Activated CD8-positive, alpha-beta memory T cell treated with anti-CD3 and anti-CD28 coated beads, Interleukin-2, amount 10 ng/mL, durations not matched to agents 7 days and 5 days (primary cell): Measurements from ENCODE around the gene FAM174C. TPM values are rescaled to one million over a fixed set of nuclear protein-coding genes. Genes with fewer than 3 reads are reported as not detected.
"Not testable (repeated sequence)": the region's sequence is repeated elsewhere in the genome, so short reads cannot be mapped to it uniquely, and the experiment has no call there.

ENCODE experiments used
- ATAC-seq: fragments of 150-1000 bp; cut with Tn5 transposase; one replicate; pipeline ENCODE4 v1.10.0; 2021; ENCODE audit warnings: moderate library complexity
- CTCF ChIA-PET: fragments of 350-600 bp; sonication (Branson Sonifier 250); formaldehyde crosslinking; loops from one replicate; lab custom pipeline; 2021; ENCODE audit warnings: antibody characterized with exemption; lab: Charles Lee
- DNase-seq: peaks from one replicate; pipeline ENCODE4 v3.0.0-alpha.2; 2020
- H3K27ac Mint-ChIP-seq: one replicate; pipeline ENCODE4 v1.8.0; 2021; ENCODE audit warnings: mild to moderate bottlenecking, mixed read lengths
- H3K27me3 Mint-ChIP-seq: one replicate; pipeline ENCODE4 v1.8.0; 2021; ENCODE audit warnings: mixed read lengths
- H3K36me3 Mint-ChIP-seq: one replicate; pipeline ENCODE4 v1.8.0; 2021; ENCODE audit warnings: mild to moderate bottlenecking, mixed read lengths
- H3K4me1 Mint-ChIP-seq: one replicate; pipeline ENCODE4 v1.8.0; 2021; ENCODE audit warnings: mixed read lengths
- H3K4me3 Mint-ChIP-seq: one replicate; pipeline ENCODE4 v1.8.0; 2021; ENCODE audit warnings: mild to moderate bottlenecking, moderate library complexity, mixed read lengths
- H3K9me3 Mint-ChIP-seq: one replicate; pipeline ENCODE4 v1.8.0; 2022; ENCODE audit warnings: low read depth, mixed read lengths
- total RNA-seq, 2 experiments: library from RNA; stranded (reverse); gene quantifications; one replicate each; pipeline ENCODE4 v1.2.3, GENCODE V29; 2021

The FAM174C gene
- total RNA-seq, 2 experiments from 2014 or later: 54.7 to 60.3 TPM

GRCh38 chr19:1240925-1241324, 34.4 kb upstream of the FAM174C start:
- CTCF ChIA-PET: interaction anchor here (0.6 to 10.1 kb wide), 23 partner anchors 8 to 378 kb away, joined by 3 to 723 read pairs (median 3); partner anchors contain the start of genes CIRBP, CNN2, FAM174C and WDR18
- Mint-ChIP-seq H3K4me3 (peak overlapping the region; percentile 73), H3K36me3 (no peaks in the 10 kb centered on the region), H3K9me3 (no peaks in the 10 kb centered on the region), H3K4me1 (peaks cover 35% of the 10 kb centered on the region), H3K27ac (peak overlapping the region; percentile 84), H3K27me3 (peaks cover 14% of the 10 kb centered on the region)
- no peak for ATAC-seq
- no peak for DNase-seq

GRCh38 chr19:1241417-1242095, 33.8 kb upstream of the FAM174C start, which contains the start of gene ATP5F1D:
TSS of gene ATP5F1D (plus strand) at chr19:1241751. CDS start at chr19:1241851, 100 bp downstream.
- Mint-ChIP-seq H3K27me3 (peaks cover 13% of the 10 kb centered on the region), H3K36me3 (no peaks in the 10 kb centered on the region), H3K27ac (peak within 1 kb of the TSS; percentile 84), H3K9me3 (no peaks in the 10 kb centered on the region), H3K4me3 (peak within 1 kb of the TSS; percentile 73), H3K4me1 (peaks cover 35% of the 10 kb centered on the region)
- CTCF ChIA-PET: interaction anchor here (0.6 to 10.1 kb wide), 14 partner anchors 18 to 379 kb away, joined by 3 to 723 read pairs (median 4); partner anchors contain the start of genes CIRBP, CNN2, FAM174C and WDR18
- ATAC-seq (peak; percentile 76), DNase-seq (peak; percentile 96)

GRCh38 chr19:1243768-1244692, 31.3 kb upstream of the FAM174C start:
- peak overlapping the region; percentile 87 for H3K27ac Mint-ChIP-seq
- CTCF ChIA-PET: interaction anchor here (0.7 to 10.1 kb wide), 48 partner anchors 12 to 611 kb away, joined by 3 to 723 read pairs (median 4); partner anchors contain the start of genes ABCA7, CIRBP, CNN2 and FAM174C

GRCh38 chr19:1244693-1245451, 30.5 kb upstream of the FAM174C start:
- DNase-seq (no peak), ATAC-seq (no peak)
- H3K27ac Mint-ChIP-seq: peak overlapping the region; percentile 87
- CTCF ChIA-PET: interaction anchor here (0.7 to 10.1 kb wide), 45 partner anchors 12 to 611 kb away, joined by 3 to 723 read pairs (median 5); partner anchors contain the start of genes ABCA7, CIRBP, CNN2 and FAM174C
- peaks cover 28% of the 10 kb centered on the region for H3K4me1 Mint-ChIP-seq
- no peaks in the 10 kb centered on the region for H3K9me3 Mint-ChIP-seq
- peaks cover 2% of the 10 kb centered on the region for H3K36me3 Mint-ChIP-seq
- no peaks in the 10 kb centered on the region for H3K27me3 Mint-ChIP-seq
- H3K4me3 Mint-ChIP-seq: peak overlapping the region; percentile 59

More at GRCh38 chr19:1243768-1244692, 31.3 kb upstream of the FAM174C start:
- ATAC-seq: peak; percentile 38
- Mint-ChIP-seq H3K4me1 (peaks cover 28% of the 10 kb centered on the region), H3K4me3 (peak overlapping the region; percentile 59), H3K9me3 (no peaks in the 10 kb centered on the region), H3K27me3 (peaks cover 5% of the 10 kb centered on the region), H3K36me3 (no peaks in the 10 kb centered on the region)
- peak; percentile 91 for DNase-seq

GRCh38 chr19:1245494-1246264, 29.7 kb upstream of the FAM174C start:
- Mint-ChIP-seq H3K27ac (no peak overlapping the region), H3K36me3 (peaks cover 2% of the 10 kb centered on the region), H3K4me3 (no peak overlapping the region), H3K9me3 (no peaks in the 10 kb centered on the region), H3K27me3 (no peaks in the 10 kb centered on the region), H3K4me1 (peaks cover 28% of the 10 kb centered on the region)
- no peak for ATAC-seq
- CTCF ChIA-PET: interaction anchor here (2.9 to 10.1 kb wide), 2 partner anchors 15 to 38 kb away, joined by 10 to 723 read pairs; partner anchors contain the start of gene CIRBP
- no peak for DNase-seq

GRCh38 chr19:1246265-1247087, 28.9 kb upstream of the FAM174C start:
- CTCF ChIA-PET: interaction anchor here (0.6 to 10.1 kb wide), 2 partner anchors 15 to 28 kb away, joined by 3 to 723 read pairs; partner anchors contain the start of gene CIRBP
- not testable (repeated sequence) for ATAC-seq, H3K9me3 Mint-ChIP-seq, H3K36me3 Mint-ChIP-seq, H3K27me3 Mint-ChIP-seq, H3K27ac Mint-ChIP-seq, DNase-seq, H3K4me3 Mint-ChIP-seq
- H3K4me1 Mint-ChIP-seq: peaks cover 21% of the 10 kb centered on the region

- Mint-ChIP-seq H3K9me3 (no peaks in the 10 kb centered on the region), H3K4me1 (peaks cover 13% of the 10 kb centered on the region), H3K27ac (peak overlapping the region; percentile 70), H3K4me3 (no peak overlapping the region), H3K36me3 (peaks cover 12% of the 10 kb centered on the region), H3K27me3 (no peaks in the 10 kb centered on the region)
- CTCF ChIA-PET: interaction anchor here (10.1 kb wide), 1 partner anchor 13 kb away, joined by 723 read pairs; the partner anchor contains the start of gene CIRBP
- ATAC-seq (no peak), DNase-seq (no peak)
Measured at GRCh38 chr19:1247748-1248138, 27.6 kb upstream of the FAM174C start.

GRCh38 chr19:1248139-1248785, 27.1 kb upstream of the FAM174C start, which contains the start of gene MIDN:
TSS of gene MIDN (plus strand) at chr19:1248583. CDS start at chr19:1250297, 1,714 bp downstream.
- H3K4me1 Mint-ChIP-seq: peaks cover 8% of the 10 kb centered on the region
- H3K4me3 Mint-ChIP-seq: peak within 1 kb of the TSS; percentile 79
- CTCF ChIA-PET: interaction anchor here (1.0 kb wide), 2 partner anchors 19 to 21 kb away, joined by 4 to 14 read pairs; partner anchors contain the start of gene CIRBP
- no peaks in the 10 kb centered on the region for H3K27me3 Mint-ChIP-seq
- peaks cover 12% of the 10 kb centered on the region for H3K36me3 Mint-ChIP-seq
- H3K27ac Mint-ChIP-seq: peak within 1 kb of the TSS; percentile 91
- peak; percentile 26 for ATAC-seq
- no peaks in the 10 kb centered on the region for H3K9me3 Mint-ChIP-seq
- peak; percentile 88 for DNase-seq

- Mint-ChIP-seq H3K9me3 (no peaks in the 10 kb centered on the region), H3K27ac (peak overlapping the region; percentile 91), H3K36me3 (peaks cover 15% of the 10 kb centered on the region), H3K4me3 (peak overlapping the region; percentile 79), H3K27me3 (no peaks in the 10 kb centered on the region), H3K4me1 (peaks cover 8% of the 10 kb centered on the region)
- peak; percentile 18 for ATAC-seq
- CTCF ChIA-PET: interaction anchor here (0.6 to 1.0 kb wide), 4 partner anchors 8 to 25 kb away, joined by 3 to 14 read pairs (median 4); partner anchors contain the start of gene CIRBP
- DNase-seq: peak; percentile 85
Measured at GRCh38 chr19:1248786-1249297, 26.5 kb upstream of the FAM174C start.

- peak; percentile 56 for ATAC-seq
- H3K4me3 Mint-ChIP-seq: peak overlapping the region; percentile 74
- no peaks in the 10 kb centered on the region for H3K9me3 Mint-ChIP-seq
- H3K27me3 Mint-ChIP-seq: no peaks in the 10 kb centered on the region
- H3K27ac Mint-ChIP-seq: peak overlapping the region; percentile 82
- H3K4me1 Mint-ChIP-seq: peaks cover 9% of the 10 kb centered on the region
- peak; percentile 95 for DNase-seq
- CTCF ChIA-PET: interaction anchor here (0.6 to 1.0 kb wide), 5 partner anchors 9 to 25 kb away, joined by 3 to 14 read pairs (median 4); partner anchors contain the start of gene CIRBP
- H3K36me3 Mint-ChIP-seq: peaks cover 20% of the 10 kb centered on the region
Measured at GRCh38 chr19:1249298-1249989, 25.9 kb upstream of the FAM174C start.
